ENCODE data around the gene IGFALS.
A peak's percentile ranks its signal among the peaks of the same experiment; 100 is the strongest.

Gene IGFALS

GRCh38 chr16:1763521-1764511 lies 29.7 kb downstream of the IGFALS start:
- DNase-seq, result peak; percentile 84

GRCh38 chr16:1762879-1763520 lies 30.5 kb downstream of the IGFALS start:
- no peak for DNase-seq

GRCh38 chr16:1762196-1762878 lies 31.2 kb downstream of the IGFALS start:
- DNase-seq, result peak; percentile 84

GRCh38 chr16:1761751-1762150 lies 31.8 kb downstream of the IGFALS start:
- no peak for DNase-seq

GRCh38 chr16:1760911-1761310 lies 32.6 kb downstream of the IGFALS start:
- DNase-seq, result no peak

- DNase-seq, result no peak
Measured at GRCh38 chr16:1759511-1759910, 34.0 kb downstream of the IGFALS start.

- no peak for DNase-seq
Measured at GRCh38 chr16:1758923-1759322, 34.6 kb downstream of the IGFALS start.

GRCh38 chr16:1757714-1758461 lies 35.6 kb downstream of the IGFALS start:
- DNase-seq, result no peak

- DNase-seq, result no peak
Measured at GRCh38 chr16:1754204-1754603, 39.3 kb downstream of the IGFALS start.

- DNase-seq, result peak; percentile 68
Measured at GRCh38 chr16:1752853-1753252, 40.7 kb downstream of the IGFALS start.

GRCh38 chr16:1751946-1752345 lies 41.6 kb downstream of the IGFALS start:
- DNase-seq, result no peak

- DNase-seq, result no peak
Measured at GRCh38 chr16:1749152-1750117, 44.1 kb downstream of the IGFALS start.

- DNase-seq, result no peak
Measured at GRCh38 chr16:1747934-1748333, 45.6 kb downstream of the IGFALS start.

GRCh38 chr16:1746693-1747195 lies 46.8 kb downstream of the IGFALS start:
- DNase-seq, result no peak

GRCh38 chr16:1745900-1746692 lies 47.4 kb downstream of the IGFALS start:
- no peak for DNase-seq

GRCh38 chr16:1745181-1745899 lies 48.2 kb downstream of the IGFALS start:
- no peak for DNase-seq

- no peak for DNase-seq
Measured at GRCh38 chr16:1744338-1744840, 49.1 kb downstream of the IGFALS start.

GRCh38 chr16:1743376-1744337 lies 49.8 kb downstream of the IGFALS start:
- DNase-seq, result no peak

Measured in NCI-H2171 treated with DMSO at 0.1 percent for 48 hours (cell line).